Measurements from ENCODE around the gene LUM.
"Not testable (repeated sequence)": the region's sequence is repeated elsewhere in the genome, so short reads cannot be mapped to it uniquely, and the experiment has no call there.

The LUM gene

GRCh38 chr12:91098461-91098860 lies 12.8 kb downstream of the LUM start:
- TF ChIP-seq CTCF (IDR thresholded peaks at IDR 0.05; ENCODE audit: control insufficient read depth, extremely low read depth, insufficient read depth) = no peak
- no peak for DNase-seq (ENCODE audit: low read depth)
- H3K4me3 ChIP-seq (ENCODE audit: low read depth, low read length) = no peak overlapping the region

- DNase-seq (ENCODE audit: low read depth) = no peak
- H3K4me3 ChIP-seq (ENCODE audit: low read depth, low read length) = no peak overlapping the region
- no peak for TF ChIP-seq CTCF (IDR thresholded peaks at IDR 0.05; ENCODE audit: control insufficient read depth, extremely low read depth, insufficient read depth)
Measured at GRCh38 chr12:91094957-91095356, 16.3 kb downstream of the LUM start.

- no peak for TF ChIP-seq CTCF (IDR thresholded peaks at IDR 0.05; ENCODE audit: control insufficient read depth, extremely low read depth, insufficient read depth)
- DNase-seq (ENCODE audit: low read depth) = no peak
- H3K4me3 ChIP-seq (ENCODE audit: low read depth, low read length) = no peak overlapping the region
Measured at GRCh38 chr12:91094032-91094662, 17.1 kb downstream of the LUM start.

- TF ChIP-seq CTCF (IDR thresholded peaks at IDR 0.05; ENCODE audit: control insufficient read depth, extremely low read depth, insufficient read depth) = no peak
- DNase-seq (ENCODE audit: low read depth) = no peak
- no peak overlapping the region for H3K4me3 ChIP-seq (ENCODE audit: low read depth, low read length)
Measured at GRCh38 chr12:91093341-91093740, 18.0 kb downstream of the LUM start.

GRCh38 chr12:91091916-91092715 lies 19.2 kb downstream of the LUM start:
- TF ChIP-seq CTCF (IDR thresholded peaks at IDR 0.05; ENCODE audit: control insufficient read depth, extremely low read depth, insufficient read depth) = no peak
- DNase-seq (ENCODE audit: low read depth) = no peak
- H3K4me3 ChIP-seq (ENCODE audit: low read depth, low read length) = no peak overlapping the region

- not testable (repeated sequence) for H3K4me3 ChIP-seq (ENCODE audit: low read depth, low read length); DNase-seq (ENCODE audit: low read depth)
Measured at GRCh38 chr12:91089953-91090352, 21.3 kb downstream of the LUM start.

- no peak for TF ChIP-seq CTCF (IDR thresholded peaks at IDR 0.05; ENCODE audit: control insufficient read depth, extremely low read depth, insufficient read depth)
- H3K4me3 ChIP-seq (ENCODE audit: low read depth, low read length) = no peak overlapping the region
- no peak for DNase-seq (ENCODE audit: low read depth)
Measured at GRCh38 chr12:91080041-91080440, 31.3 kb downstream of the LUM start.

Data from LNCaP clone FGC (cell line).